Uterus (tissue), 4 donors: Measurements from ENCODE around the gene SLCO2B1. TPM values are rescaled to one million over a fixed set of nuclear protein-coding genes. Genes with fewer than 3 reads are reported as not detected.

Experiments
- DNase-seq, 2 donors: peaks; one replicate each; pipeline ENCODE4 v3.0.0-alpha.2; 2019 to 2020
- H3K27ac ChIP-seq, 2 donors: fragments of 200-600 bp; sonication (generic); 1 replicate in 1 of 2; 2 replicates in 1 of 2; pipeline ENCODE4 v1.5.1; 2016 to 2018
- H3K27me3 ChIP-seq, 2 donors: fragments of 200-600 bp; sonication (generic); one replicate each; pipeline ENCODE4 v1.5.1; 2018 to 2019; ENCODE audit warnings: control low read depth in 1 of 2
- H3K36me3 ChIP-seq, 2 donors: fragments of 200-600 bp; sonication (generic); one replicate each; pipeline ENCODE4 v1.5.1; 2019; ENCODE audit warnings: control low read depth in 1 of 2
- H3K4me1 ChIP-seq, 2 donors: fragments of 200-600 bp; sonication (generic); one replicate each; pipeline ENCODE4 v1.5.1; 2018 to 2019; ENCODE audit warnings: control low read depth in 1 of 2
- H3K4me3 ChIP-seq, 2 donors: fragments of 200-600 bp; sonication (generic); 1 replicate in 1 of 2; 2 replicates in 1 of 2; pipeline ENCODE4 v1.5.1; 2018 to 2019; ENCODE audit warnings: mild to moderate bottlenecking in 1 of 2
- H3K9me3 ChIP-seq, 2 donors: fragments of 200-600 bp; sonication (generic); one replicate each; pipeline ENCODE4 v1.5.1; 2019; ENCODE audit warnings: control low read depth in 1 of 2
- CTCF ChIP-seq, 4 experiments: fragments of 200-600 bp in 2 of 4; fragments of 450-650 bp in 2 of 4; sonication (generic) in 2 of 4; IDR thresholded peaks; one replicate each; pipeline ENCODE4 v1.5.1; 2016 to 2019; ENCODE audit warnings: antibody characterized with exemption in 4 of 4, mild to moderate bottlenecking in 2 of 4, moderate library complexity in 1 of 4
- POLR2A ChIP-seq, 2 donors: fragments of 450-650 bp; IDR thresholded peaks; one replicate each; pipeline ENCODE4 v1.6.1; 2016; ENCODE audit warnings: antibody characterized with exemption in 2 of 2, mild to moderate bottlenecking in 1 of 2, moderate library complexity in 1 of 2
- intact Hi-C: fragments of 100-400 bp; cut with DNase I; formaldehyde crosslinking; loops from one replicate; pipeline ENCODE4 v1.15.1; 2023; ENCODE audit warnings: low total_unique reads
- total RNA-seq, 4 donors: library from RNA; depleted of rRNA in 3 of 4; stranded (reverse); fragments of >200 nt in 3 of 4; gene quantifications; one replicate each; pipeline versions ENCODE4 v1.1.0 to v1.2.4, GENCODE V29; 2014 to 2023
- donor health status: DM: yes; HTN: yes; CAD: no.

The SLCO2B1 gene
- total RNA-seq, 4 donors from 2014 or later, result 11.8 to 58.1 (median 31.8) TPM

- TF ChIP-seq CTCF (IDR thresholded peaks at IDR 0.05), result no peak
- no peak for TF ChIP-seq POLR2A (IDR thresholded peaks at IDR 0.05)
- intact Hi-C loops, result no loop called here
Observed at GRCh38 chr11:75158696-75159150, 7.8 kb downstream of the SLCO2B1 start.

GRCh38 chr11:75159151-75159953 lies 8.4 kb downstream of the SLCO2B1 start:
- peak overlapping the region; percentile 49 to 67 for H3K27ac ChIP-seq
- no peaks in the 10 kb centered on the region for H3K36me3 ChIP-seq
- H3K4me3 ChIP-seq, result no peak overlapping the region
- DNase-seq, result no peak
- no peaks in the 10 kb centered on the region for H3K9me3 ChIP-seq
- intact Hi-C loops, result no loop called here
- TF ChIP-seq CTCF (IDR thresholded peaks at IDR 0.05), result no peak
- TF ChIP-seq POLR2A (IDR thresholded peaks at IDR 0.05), result no peak
- H3K27me3 ChIP-seq, result no peaks in the 10 kb centered on the region
- H3K4me1 ChIP-seq, result no peaks in the 10 kb centered on the region

More at GRCh38 chr11:75158696-75159150, 7.8 kb downstream of the SLCO2B1 start:
- H3K4me3 ChIP-seq, result no peak overlapping the region
- peak overlapping the region; percentile 49 to 67 for H3K27ac ChIP-seq
- H3K4me1 ChIP-seq, result no peaks in the 10 kb centered on the region
- no peaks in the 10 kb centered on the region for H3K36me3 ChIP-seq
- DNase-seq, result no peak
- H3K9me3 ChIP-seq, result no peaks in the 10 kb centered on the region
- no peaks in the 10 kb centered on the region for H3K27me3 ChIP-seq

GRCh38 chr11:75160220-75160757 lies 9.4 kb downstream of the SLCO2B1 start:
- Histone ChIP-seq H3K27ac (peak overlapping the region; percentile 49 to 67), H3K27me3 (no peaks in the 10 kb centered on the region), H3K4me1 (no peaks in the 10 kb centered on the region), H3K36me3 (no peaks in the 10 kb centered on the region), H3K4me3 (no peak overlapping the region), H3K9me3 (no peaks in the 10 kb centered on the region)
- DNase-seq, result peak in 1 of 2 donors; percentile 34
- TF ChIP-seq CTCF (IDR thresholded peaks at IDR 0.05) (no peak), POLR2A (IDR thresholded peaks at IDR 0.05) (no peak)
- intact Hi-C loops, result no loop called here

- Histone ChIP-seq H3K9me3 (no peaks in the 10 kb centered on the region), H3K27me3 (no peaks in the 10 kb centered on the region), H3K4me1 (no peaks in the 10 kb centered on the region), H3K4me3 (no peak overlapping the region), H3K36me3 (no peaks in the 10 kb centered on the region), H3K27ac (peak overlapping the region; percentile 34 to 41)
- DNase-seq, result no peak
- intact Hi-C loops, result no loop called here
- TF ChIP-seq CTCF (IDR thresholded peaks at IDR 0.05) (no peak), POLR2A (IDR thresholded peaks at IDR 0.05) (no peak)
Observed at GRCh38 chr11:75160880-75161279, 10.0 kb downstream of the SLCO2B1 start.

- intact Hi-C loops, result no loop called here
- Histone ChIP-seq H3K27ac (peak overlapping the region; percentile 34 to 41), H3K27me3 (no peaks in the 10 kb centered on the region), H3K9me3 (no peaks in the 10 kb centered on the region), H3K36me3 (no peaks in the 10 kb centered on the region), H3K4me1 (no peaks in the 10 kb centered on the region), H3K4me3 (no peak overlapping the region)
- TF ChIP-seq POLR2A (IDR thresholded peaks at IDR 0.05) (no peak), CTCF (IDR thresholded peaks at IDR 0.05) (no peak)
- no peak for DNase-seq
Observed at GRCh38 chr11:75161506-75162095, 10.7 kb downstream of the SLCO2B1 start.
